DND-41 (cell line): ENCODE measurements around the gene TRIM77.
"Not testable (repeated sequence)": the region's sequence is repeated elsewhere in the genome, so short reads cannot be mapped to it uniquely, and the experiment has no call there.

Experiments used
- CTCF ChIP-seq: IDR thresholded peaks from 2 replicates; pipeline ENCODE4 v1.5.1; 2012; ENCODE audit warnings: borderline replicate concordance, low read length, moderate library complexity, mild to moderate bottlenecking; ENCODE audit not compliant: poor library complexity, severe bottlenecking; ENCODE audit errors: extremely low read depth
- EZH2 ChIP-seq: IDR thresholded peaks from 3 replicates; pipeline ENCODE4 v1.6.1; 2012; ENCODE audit warnings: borderline replicate concordance, low read depth, mild to moderate bottlenecking, moderate library complexity, low read length, inconsistent platforms; ENCODE audit not compliant: severe bottlenecking

GRCh38 chr11:89741406-89741805, 31.3 kb downstream of the TRIM77 start:
- TF ChIP-seq CTCF, EZH2: not testable (repeated sequence)
